Nephron (organoid): Measurements from ENCODE around the gene DNAJB14.

Experiments
- H3K27ac Mint-ChIP-seq, 3 experiments: 2 replicates each; pipeline ENCODE4 v1.8.0; 2020; ENCODE audit warnings: mixed read lengths in 3 of 3, mild to moderate bottlenecking in 2 of 3, moderate library complexity in 1 of 3
- H3K27me3 Mint-ChIP-seq: 2 replicates; pipeline ENCODE4 v1.8.0; 2021; ENCODE audit warnings: low read depth, mild to moderate bottlenecking, moderate library complexity, mixed read lengths
- H3K36me3 Mint-ChIP-seq: 2 replicates; pipeline ENCODE4 v1.8.0; 2020; ENCODE audit warnings: low read depth, mixed read lengths
- H3K4me1 Mint-ChIP-seq: 2 replicates; pipeline ENCODE4 v1.8.0; 2020; ENCODE audit warnings: mixed read lengths
- H3K4me3 Mint-ChIP-seq, 3 experiments: 2 replicates each; pipeline ENCODE4 v1.8.0; 2020; ENCODE audit warnings: mild to moderate bottlenecking in 3 of 3, mixed read lengths in 3 of 3, moderate library complexity in 2 of 3
- H3K9me3 Mint-ChIP-seq: 2 replicates; pipeline ENCODE4 v1.8.0; 2020; ENCODE audit warnings: mixed read lengths
- TF ChIP-seq, protein P1 (sequence below), 3 experiments: fragments of 200-600 bp; sonication (generic); IDR thresholded peaks; one replicate each; pipeline ENCODE4 v1.5.0; 2021; ENCODE audit warnings: antibody characterized with exemption in 3 of 3; ENCODE audit not compliant: unreplicated experiment in 3 of 3

DNAJB14 gene

DNA sequence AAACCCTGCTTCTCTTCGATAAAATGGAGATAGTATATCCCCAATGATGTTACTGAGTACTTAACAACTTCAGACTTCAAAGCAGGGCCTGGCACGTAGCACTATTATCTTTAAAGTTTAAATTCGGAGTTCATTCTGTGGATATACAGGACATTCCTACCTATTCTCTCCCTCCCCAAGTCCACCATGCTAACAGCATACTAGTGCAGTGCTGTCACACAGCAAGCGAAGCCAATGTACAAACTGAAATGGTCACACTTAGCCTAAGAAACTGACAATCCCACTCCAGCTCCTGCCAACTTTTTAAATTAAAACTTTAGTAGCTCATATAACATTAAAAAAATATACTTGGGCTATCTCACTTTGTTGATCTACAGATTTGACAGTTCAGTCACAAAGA lies 1.2 kb upstream of the DNAJB14 start:
- Mint-ChIP-seq H3K9me3 (no peaks in the 10 kb centered on the region), H3K4me3 (peak overlapping the region; percentile 85 to 91 (median 89)), H3K27ac (peak overlapping the region; percentile 86 to 98 (median 92)), H3K27me3 (no peaks in the 10 kb centered on the region), H3K36me3 (peaks cover 20% of the 10 kb centered on the region), H3K4me1 (peaks cover 30% of the 10 kb centered on the region)
- TF ChIP-seq, protein P1, sequence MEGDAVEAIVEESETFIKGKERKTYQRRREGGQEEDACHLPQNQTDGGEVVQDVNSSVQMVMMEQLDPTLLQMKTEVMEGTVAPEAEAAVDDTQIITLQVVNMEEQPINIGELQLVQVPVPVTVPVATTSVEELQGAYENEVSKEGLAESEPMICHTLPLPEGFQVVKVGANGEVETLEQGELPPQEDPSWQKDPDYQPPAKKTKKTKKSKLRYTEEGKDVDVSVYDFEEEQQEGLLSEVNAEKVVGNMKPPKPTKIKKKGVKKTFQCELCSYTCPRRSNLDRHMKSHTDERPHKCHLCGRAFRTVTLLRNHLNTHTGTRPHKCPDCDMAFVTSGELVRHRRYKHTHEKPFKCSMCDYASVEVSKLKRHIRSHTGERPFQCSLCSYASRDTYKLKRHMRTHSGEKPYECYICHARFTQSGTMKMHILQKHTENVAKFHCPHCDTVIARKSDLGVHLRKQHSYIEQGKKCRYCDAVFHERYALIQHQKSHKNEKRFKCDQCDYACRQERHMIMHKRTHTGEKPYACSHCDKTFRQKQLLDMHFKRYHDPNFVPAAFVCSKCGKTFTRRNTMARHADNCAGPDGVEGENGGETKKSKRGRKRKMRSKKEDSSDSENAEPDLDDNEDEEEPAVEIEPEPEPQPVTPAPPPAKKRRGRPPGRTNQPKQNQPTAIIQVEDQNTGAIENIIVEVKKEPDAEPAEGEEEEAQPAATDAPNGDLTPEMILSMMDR (IDR thresholded peaks at IDR 0.05; ENCODE audit: unreplicated experiment in 3 of 3), result no peak

DNA sequence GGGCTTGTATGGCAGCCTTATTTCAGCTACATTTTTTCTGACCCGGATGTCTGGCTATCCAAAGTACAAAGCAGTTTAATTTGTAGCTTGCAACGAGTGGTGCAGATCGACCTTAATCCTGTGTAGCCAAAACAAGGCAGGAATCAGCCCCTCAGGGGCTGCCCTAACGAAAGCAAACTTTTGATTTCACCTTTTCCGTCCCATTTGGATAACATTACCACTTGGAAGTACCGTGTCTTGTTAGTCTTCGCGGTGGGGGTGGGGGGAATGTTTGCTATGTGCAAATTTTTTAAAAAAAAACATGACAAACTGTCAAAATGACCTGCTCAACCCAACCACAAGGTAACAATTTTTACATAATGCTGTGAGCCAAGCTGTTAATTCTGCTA lies 766 bp upstream of the DNAJB14 start:
- H3K4me3 Mint-ChIP-seq, result peak overlapping the region; percentile 85 to 91 (median 89)
- peaks cover 30% of the 10 kb centered on the region for H3K4me1 Mint-ChIP-seq
- no peaks in the 10 kb centered on the region for H3K27me3 Mint-ChIP-seq
- H3K9me3 Mint-ChIP-seq, result no peaks in the 10 kb centered on the region
- TF ChIP-seq, protein P1 (IDR thresholded peaks at IDR 0.05; ENCODE audit: unreplicated experiment in 3 of 3), result no peak
- H3K36me3 Mint-ChIP-seq, result peaks cover 21% of the 10 kb centered on the region
- H3K27ac Mint-ChIP-seq, result peak overlapping the region; percentile 86 to 98 (median 92)

DNA sequence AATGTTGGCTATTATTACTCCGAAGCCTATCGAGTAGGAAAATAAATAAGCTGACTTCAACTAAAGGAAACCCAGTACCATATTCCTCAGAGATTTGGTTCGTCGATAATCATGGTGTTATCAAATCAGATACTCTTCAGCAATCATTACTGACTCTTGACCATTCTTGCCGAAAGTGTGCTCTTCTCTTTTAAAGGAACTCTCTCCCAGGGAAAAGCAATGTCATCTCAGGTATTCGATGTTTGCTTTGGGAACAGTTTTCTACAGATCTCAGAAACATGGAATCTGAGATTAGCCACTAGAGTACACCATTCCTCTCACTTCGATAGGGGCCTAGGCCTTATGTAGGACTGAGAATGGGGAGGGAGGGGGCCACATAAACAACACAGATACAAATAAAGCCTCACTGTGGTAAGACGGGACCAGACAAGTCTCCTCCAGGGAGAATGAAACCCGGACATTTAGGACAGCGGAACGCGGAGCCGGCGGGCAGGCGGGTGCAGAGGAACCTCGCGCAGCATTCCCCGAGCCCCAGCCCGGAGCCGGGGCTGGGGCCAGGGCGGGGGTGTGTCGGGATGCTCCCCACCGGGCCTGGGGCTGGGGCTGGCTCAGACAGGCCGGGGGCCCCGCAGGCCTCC lies 581 bp downstream of the DNAJB14 start:
- Mint-ChIP-seq H3K4me1 (peaks cover 30% of the 10 kb centered on the region), H3K4me3 (peak overlapping the region; percentile 100), H3K36me3 (peaks cover 25% of the 10 kb centered on the region), H3K9me3 (no peaks in the 10 kb centered on the region), H3K27me3 (no peaks in the 10 kb centered on the region), H3K27ac (peak overlapping the region; percentile 99 to 100 (median 100))
- TF ChIP-seq, protein P1 (IDR thresholded peaks at IDR 0.05; ENCODE audit: unreplicated experiment in 3 of 3), result no peak

DNA sequence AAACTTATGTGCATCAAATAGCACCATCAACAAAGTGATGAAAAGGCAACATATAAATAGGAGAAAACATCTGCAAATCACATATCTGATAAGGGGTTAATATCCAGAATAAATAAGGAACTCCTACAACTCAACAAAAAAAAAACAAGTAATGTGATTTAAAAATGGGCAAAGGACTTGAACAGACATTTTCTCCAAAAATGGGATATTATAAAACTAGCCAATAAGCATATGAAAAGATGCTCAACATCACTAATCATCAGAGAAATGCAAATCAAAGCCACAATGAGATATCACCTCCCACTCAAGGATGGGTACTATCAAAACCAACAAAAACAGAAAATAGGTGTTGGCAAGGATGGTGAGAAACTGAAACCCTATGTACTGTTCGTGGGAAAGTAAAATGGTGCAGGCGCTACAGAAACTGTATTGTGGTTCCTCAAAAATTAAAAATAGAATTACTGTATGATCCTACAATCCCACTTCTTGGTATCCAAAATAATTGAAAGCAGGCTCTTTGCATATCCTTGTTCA lies 2.4 kb downstream of the DNAJB14 start:
- H3K27ac Mint-ChIP-seq, result no peak overlapping the region
- H3K4me3 Mint-ChIP-seq, result peak overlapping the region; percentile 40 to 62 (median 62)
- TF ChIP-seq, protein P1 (IDR thresholded peaks at IDR 0.05; ENCODE audit: unreplicated experiment in 3 of 3), result no peak
- no peaks in the 10 kb centered on the region for H3K27me3 Mint-ChIP-seq
- H3K4me1 Mint-ChIP-seq, result peaks cover 30% of the 10 kb centered on the region
- peaks cover 30% of the 10 kb centered on the region for H3K36me3 Mint-ChIP-seq
- no peaks in the 10 kb centered on the region for H3K9me3 Mint-ChIP-seq

DNA sequence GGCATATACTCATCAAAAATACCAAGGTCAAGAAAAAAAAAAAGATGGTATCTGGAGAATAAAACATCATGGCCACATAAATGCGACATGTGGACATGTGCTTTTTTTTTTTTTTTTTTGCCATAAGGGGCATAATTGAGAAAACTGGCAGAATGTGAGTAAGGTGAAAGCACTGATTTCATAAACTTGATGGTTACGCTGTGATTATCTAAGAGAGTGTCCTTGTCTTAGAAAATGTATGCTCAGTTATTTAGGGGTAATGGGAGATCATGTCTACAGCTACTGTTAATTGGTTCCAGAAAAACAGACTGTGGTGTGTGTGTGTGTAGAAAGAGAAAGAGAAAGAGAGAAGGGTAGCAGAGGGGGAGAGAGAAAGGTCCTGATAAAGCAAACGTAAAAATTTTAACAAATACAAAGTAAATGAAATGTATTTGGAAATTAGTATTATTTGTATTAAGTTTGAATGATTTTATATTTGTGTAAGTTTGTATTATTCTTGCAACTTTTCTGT lies 8.1 kb downstream of the DNAJB14 start:
- peaks cover 5% of the 10 kb centered on the region for H3K4me1 Mint-ChIP-seq
- no peak overlapping the region for H3K27ac Mint-ChIP-seq
- H3K36me3 Mint-ChIP-seq, result peaks cover 62% of the 10 kb centered on the region
- H3K9me3 Mint-ChIP-seq, result peaks cover 30% of the 10 kb centered on the region
- no peaks in the 10 kb centered on the region for H3K27me3 Mint-ChIP-seq
- TF ChIP-seq, protein P1 (IDR thresholded peaks at IDR 0.05; ENCODE audit: unreplicated experiment in 3 of 3), result no peak
- no peak overlapping the region for H3K4me3 Mint-ChIP-seq

DNA sequence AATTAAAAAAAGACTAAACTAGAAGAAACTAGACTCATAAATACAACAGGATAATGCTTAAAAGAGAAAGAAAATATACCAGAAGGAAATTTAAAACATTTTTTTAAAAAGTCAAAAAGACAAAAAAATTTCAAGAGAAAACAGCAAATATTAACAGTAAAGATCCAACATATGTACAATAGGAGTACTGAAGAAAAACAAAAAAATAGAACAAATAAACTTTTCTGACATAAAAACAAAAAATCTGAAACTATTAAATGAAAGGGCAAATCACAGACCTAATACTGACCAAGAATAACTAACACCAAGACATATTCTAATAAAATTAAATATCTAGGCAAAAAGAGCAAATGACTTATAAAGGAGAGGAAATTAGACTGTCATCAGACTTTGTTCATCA lies 11.5 kb downstream of the DNAJB14 start:
- Mint-ChIP-seq H3K27me3 (no peaks in the 10 kb centered on the region), H3K4me3 (no peak overlapping the region), H3K4me1 (no peaks in the 10 kb centered on the region), H3K9me3 (peaks cover 41% of the 10 kb centered on the region), H3K36me3 (peaks cover 75% of the 10 kb centered on the region), H3K27ac (no peak overlapping the region)
- TF ChIP-seq, protein P1 (IDR thresholded peaks at IDR 0.05; ENCODE audit: unreplicated experiment in 3 of 3), result no peak
